GDM1 (cell line): Measurements from ENCODE around the gene KLLN.
A peak's percentile ranks its signal among the peaks of the same experiment; 100 is the strongest.
"Not testable (repeated sequence)": the region's sequence is repeated elsewhere in the genome, so short reads cannot be mapped to it uniquely, and the experiment has no call there.

Experiments
- DNase-seq: peaks from one replicate; lab custom pipeline; 2025; lab: John Stamatoyannopoulos, UW

The KLLN gene

DNA sequence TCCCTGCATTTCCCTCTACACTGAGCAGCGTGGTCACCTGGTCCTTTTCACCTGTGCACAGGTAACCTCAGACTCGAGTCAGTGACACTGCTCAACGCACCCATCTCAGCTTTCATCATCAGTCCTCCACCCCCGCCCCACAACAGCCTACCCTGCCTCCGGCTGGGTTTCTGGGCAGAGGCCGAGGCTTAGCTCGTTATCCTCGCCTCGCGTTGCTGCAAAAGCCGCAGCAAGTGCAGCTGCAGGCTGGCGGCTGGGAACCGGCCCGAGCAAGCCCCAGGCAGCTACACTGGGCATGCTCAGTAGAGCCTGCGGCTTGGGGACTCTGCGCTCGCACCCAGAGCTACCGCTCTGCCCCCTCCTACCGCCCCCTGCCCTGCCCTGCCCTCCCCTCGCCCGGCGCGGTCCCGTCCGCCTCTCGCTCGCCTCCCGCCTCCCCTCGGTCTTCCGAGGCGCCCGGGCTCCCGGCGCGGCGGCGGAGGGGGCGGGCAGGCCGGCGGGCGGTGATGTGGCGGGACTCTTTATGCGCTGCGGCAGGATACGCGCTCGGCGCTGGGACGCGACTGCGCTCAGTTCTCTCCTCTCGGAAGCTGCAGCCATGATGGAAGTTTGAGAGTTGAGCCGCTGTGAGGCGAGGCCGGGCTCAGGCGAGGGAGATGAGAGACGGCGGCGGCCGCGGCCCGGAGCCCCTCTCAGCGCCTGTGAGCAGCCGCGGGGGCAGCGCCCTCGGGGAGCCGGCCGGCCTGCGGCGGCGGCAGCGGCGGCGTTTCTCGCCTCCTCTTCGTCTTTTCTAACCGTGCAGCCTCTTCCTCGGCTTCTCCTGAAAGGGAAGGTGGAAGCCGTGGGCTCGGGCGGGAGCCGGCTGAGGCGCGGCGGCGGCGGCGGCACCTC is at the start of gene KLLN, which contains the start of gene PTEN:
KLLN (minus strand) TSS at position 481 of the 891 bp plus-strand sequence. CDS start 1,046 bp downstream, outside the sequence.
PTEN (plus strand) TSS at position 573 of the 891 bp plus-strand sequence. CDS start 845 bp downstream, outside the sequence.
- DNase-seq: peak; percentile 95

- DNase-seq: not testable (repeated sequence)
Observed at GRCh38 chr10:87903396-87903795, 40.1 kb upstream of the KLLN start.

GRCh38 chr10:87897957-87898356 is 34.6 kb upstream of the KLLN start:
- not testable (repeated sequence) for DNase-seq

GRCh38 chr10:87896216-87896615 is 32.9 kb upstream of the KLLN start:
- DNase-seq: no peak

GRCh38 chr10:87895430-87895829 is 32.1 kb upstream of the KLLN start:
- no peak for DNase-seq

DNA sequence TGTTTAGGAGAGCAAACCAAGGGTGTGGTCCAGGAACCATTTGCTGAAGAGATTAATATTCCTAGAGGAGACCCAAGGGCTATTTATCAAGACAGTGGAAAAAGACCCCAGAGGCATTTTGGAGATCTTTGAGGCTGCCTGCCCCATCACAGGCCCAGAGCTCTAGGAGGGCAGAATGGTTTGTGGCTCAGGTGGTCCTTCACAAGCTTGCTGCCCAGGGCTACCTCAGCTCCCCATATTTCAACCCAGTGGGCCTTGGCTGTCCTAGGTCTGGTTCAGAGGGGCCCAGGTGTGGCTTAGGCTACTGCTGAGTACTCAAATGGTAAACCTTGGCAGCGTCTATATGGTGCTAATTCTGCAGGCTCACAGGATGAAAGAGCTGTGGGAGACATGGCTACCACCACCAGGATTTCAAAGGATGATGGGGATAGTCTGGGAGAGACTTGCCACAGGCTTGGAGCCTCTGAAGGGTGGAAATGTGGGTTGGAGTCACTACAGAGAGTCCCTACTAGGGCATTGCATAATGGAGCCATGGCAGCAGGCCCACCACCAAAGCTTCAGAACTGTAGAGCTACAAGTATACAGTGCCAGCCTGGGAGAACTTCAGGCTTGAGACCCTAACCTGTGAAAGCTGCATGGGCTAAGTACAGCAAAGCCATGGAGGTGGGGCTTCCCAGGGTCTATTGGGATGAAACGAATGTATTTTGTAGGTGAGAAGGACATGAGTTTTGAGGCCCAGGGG is 24.4 kb upstream of the KLLN start:
- no peak for DNase-seq

- no peak for DNase-seq
Observed at GRCh38 chr10:87887146-87887545, 23.8 kb upstream of the KLLN start.

GRCh38 chr10:87886635-87887034 is 23.3 kb upstream of the KLLN start:
- DNase-seq: no peak

DNA sequence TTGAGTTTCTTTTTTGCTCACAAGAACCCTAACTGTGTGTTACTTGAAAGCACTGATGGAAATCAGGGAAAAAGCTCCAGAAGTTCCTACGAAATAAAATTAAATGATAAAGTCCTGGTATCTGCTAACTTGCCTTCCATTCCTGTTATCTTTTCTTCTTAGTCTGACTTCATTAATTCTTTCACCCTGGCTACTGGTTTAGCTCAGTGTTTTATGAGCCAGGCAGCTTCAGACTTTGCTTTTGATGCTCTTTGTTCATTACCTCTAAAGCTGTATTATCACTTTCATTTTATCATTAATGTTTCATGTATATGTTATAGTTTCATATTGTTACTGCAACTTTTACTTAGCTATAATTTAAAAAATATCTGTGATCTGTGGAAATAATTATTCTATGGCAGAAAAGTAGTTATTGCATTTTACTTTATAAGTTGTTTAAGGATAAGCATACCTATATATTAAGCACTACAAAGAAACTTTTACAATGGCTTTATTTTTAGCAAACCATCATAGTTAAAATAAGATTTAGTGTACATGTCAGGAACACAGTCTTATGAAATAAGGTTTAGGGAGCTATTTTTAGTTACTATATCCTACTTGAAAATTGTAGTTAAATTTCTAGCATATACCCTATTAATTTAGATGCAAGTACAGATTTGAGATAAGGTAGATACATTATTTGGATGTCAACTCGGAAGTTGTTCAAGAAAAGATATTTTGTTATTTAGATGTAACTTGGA is 19.4 kb upstream of the KLLN start:
- DNase-seq: no peak

GRCh38 chr10:87881373-87882059 is 18.2 kb upstream of the KLLN start:
- DNase-seq: not testable (repeated sequence)

- no peak for DNase-seq
Observed at GRCh38 chr10:87880336-87880735, 17.0 kb upstream of the KLLN start.

GRCh38 chr10:87878664-87879459 is 15.5 kb upstream of the KLLN start:
- DNase-seq: peak; percentile 62

DNA sequence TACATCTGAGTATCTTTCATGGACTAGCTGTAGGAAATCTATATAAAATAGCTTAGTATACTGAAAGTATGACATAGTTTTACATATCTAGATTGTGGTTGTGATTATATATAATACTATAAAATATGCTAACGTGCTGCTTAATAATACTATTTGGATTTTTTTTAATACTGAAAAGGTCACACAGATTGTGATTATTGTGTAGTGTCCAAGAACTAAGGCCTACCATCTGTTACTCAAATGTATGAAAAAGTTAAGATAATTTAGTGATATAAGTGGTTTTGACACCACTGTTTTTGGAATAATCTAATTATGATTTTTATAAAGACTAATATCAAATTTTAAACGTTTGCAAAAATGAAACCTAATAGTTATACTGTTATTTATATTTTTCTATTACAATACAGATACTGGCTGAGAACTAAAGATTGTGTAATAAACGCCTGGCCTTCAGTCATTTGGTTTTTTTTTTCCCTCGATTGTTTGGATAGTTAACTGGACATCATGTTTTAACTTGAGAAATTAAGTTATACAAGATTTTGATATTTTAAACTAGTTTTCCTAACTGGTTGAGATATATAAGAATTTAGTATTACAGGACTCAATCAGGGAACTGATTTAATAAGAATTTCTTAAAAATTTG is 12.7 kb upstream of the KLLN start:
- DNase-seq: no peak

DNA sequence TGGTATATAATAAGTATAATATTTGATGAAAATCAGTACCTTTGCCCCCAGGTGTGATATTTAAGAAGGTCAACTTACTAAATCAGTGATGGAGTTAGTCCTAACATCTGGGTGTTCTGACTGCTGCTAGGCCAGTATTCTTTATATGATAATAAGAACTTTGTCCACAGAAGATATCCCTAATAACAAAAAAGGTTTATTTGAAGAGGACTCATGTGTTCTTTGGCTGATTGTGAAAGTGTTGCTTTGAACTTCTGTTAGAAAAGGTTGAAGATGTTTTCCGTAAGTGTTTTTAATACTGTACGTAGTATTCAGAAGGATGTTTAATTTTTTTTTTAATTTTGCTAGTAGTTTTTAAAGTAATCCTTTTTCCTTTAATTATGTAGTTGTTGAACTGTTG is 10.3 kb upstream of the KLLN start:
- DNase-seq: no peak

GRCh38 chr10:87872828-87873227 is 9.5 kb upstream of the KLLN start:
- DNase-seq: no peak

DNA sequence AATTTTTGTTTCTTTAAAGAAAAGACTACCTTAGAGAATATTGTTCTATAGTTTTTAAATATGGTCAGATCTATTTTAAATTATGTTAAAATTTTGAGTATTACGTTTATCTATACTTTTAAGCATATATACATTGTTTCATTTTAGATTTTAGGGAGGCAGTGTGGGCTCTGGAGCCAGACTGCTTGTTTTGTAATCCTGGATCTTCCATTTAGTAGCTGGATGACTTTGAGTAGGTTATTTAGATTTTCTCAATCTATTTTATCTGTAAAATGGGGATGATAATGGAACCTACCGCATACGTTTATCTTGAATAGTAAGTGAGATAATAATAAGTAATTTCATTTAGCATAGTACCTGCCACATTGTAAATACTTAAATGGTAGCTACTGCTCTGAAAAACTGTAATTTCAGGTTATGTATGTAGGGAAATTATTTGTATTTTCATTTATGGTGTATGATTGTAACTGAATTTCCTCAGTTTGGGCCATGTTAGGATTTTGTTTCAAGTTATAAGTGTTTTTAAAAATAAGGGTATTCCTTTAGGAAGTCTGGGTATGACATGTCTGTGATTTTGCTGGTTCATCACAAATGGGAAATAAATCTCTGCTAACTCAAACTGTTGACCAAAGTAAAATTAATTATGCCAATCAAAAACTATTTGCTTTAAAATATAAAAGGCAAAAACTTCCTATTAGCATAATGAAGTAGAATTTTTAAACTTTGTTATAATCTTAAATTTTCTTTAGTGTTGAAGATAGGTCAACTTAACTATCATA is 6.6 kb upstream of the KLLN start:
- DNase-seq: no peak

GRCh38 chr10:87869139-87869538 is 5.8 kb upstream of the KLLN start:
- DNase-seq: not testable (repeated sequence)

- DNase-seq: no peak
Observed at GRCh38 chr10:87868277-87868676, 4.9 kb upstream of the KLLN start.

DNA sequence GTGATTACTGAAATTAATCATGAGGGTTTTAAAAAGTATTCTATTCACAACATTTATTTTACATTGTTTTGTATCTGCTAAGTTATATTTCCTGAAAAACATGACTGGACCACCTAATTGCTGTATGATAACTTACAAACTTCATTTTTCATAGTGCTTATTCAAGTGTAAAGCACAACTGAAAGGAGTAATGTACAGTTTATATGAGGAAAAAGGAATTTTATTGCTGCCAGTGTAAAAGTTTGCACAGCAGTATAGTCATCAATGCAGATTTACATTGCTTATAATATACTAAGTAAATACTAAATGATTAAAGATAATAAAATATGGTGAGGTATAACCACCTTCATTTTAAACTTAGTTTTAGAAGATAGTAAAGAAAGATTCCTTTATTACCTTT is 4.1 kb upstream of the KLLN start:
- no peak for DNase-seq
